Hepatocyte (in vitro differentiated cells): ENCODE data around the gene TCEANC2.

Source experiments
- CTCF ChIP-seq: fragments of 200-600 bp; sonication (generic); IDR thresholded peaks from 2 replicates; pipeline ENCODE4 v1.5.1; 2016; ENCODE audit warnings: antibody characterized with exemption, mild to moderate bottlenecking; ENCODE audit not compliant: poor library complexity
- EZH2 ChIP-seq: fragments of 200-600 bp; sonication (generic); IDR thresholded peaks from 2 replicates; pipeline ENCODE4 v1.6.1; 2016; ENCODE audit warnings: antibody characterized with exemption, mild to moderate bottlenecking, borderline replicate concordance

GRCh38 chr1:54112705-54113368, 59.4 kb downstream of the TCEANC2 start:
- TF ChIP-seq CTCF (no peak), EZH2 (no peak)
